Measurements from ENCODE around the gene ART1.

DNA sequence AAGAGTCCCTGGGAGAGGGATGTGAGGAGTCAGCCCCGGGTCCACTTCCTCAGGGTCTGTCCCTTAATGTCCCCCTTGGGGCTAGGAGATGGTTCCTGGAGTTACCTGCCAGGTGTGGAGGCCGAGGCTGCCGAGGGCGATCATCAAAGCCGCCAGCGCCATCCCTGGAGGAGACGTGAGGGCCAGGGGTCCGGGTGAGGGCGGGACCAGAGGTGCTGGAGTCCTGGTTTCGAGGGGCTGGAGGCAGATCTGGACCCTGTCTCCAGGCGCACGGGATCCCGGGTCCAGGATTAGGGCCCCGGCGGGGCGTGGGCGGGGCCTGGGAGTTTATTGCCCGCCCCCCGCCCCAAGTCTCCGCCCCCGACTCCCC, 3.2 kb upstream of the ART1 start, which contains the start of gene ART5:
- TF ChIP-seq, protein P1, sequence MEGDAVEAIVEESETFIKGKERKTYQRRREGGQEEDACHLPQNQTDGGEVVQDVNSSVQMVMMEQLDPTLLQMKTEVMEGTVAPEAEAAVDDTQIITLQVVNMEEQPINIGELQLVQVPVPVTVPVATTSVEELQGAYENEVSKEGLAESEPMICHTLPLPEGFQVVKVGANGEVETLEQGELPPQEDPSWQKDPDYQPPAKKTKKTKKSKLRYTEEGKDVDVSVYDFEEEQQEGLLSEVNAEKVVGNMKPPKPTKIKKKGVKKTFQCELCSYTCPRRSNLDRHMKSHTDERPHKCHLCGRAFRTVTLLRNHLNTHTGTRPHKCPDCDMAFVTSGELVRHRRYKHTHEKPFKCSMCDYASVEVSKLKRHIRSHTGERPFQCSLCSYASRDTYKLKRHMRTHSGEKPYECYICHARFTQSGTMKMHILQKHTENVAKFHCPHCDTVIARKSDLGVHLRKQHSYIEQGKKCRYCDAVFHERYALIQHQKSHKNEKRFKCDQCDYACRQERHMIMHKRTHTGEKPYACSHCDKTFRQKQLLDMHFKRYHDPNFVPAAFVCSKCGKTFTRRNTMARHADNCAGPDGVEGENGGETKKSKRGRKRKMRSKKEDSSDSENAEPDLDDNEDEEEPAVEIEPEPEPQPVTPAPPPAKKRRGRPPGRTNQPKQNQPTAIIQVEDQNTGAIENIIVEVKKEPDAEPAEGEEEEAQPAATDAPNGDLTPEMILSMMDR (IDR thresholded peaks at IDR 0.05): no peak
- no peak for TF ChIP-seq POLR2A (IDR thresholded peaks at IDR 0.05)

Measured in ovary (tissue), 3 donors.